RPMI8226 (cell line): Measurements from ENCODE around the gene GABARAP.

Experiments
- DNase-seq: peaks from one replicate; pipeline ENCODE4 v3.0.0-alpha.2; 2015

GABARAP gene

DNA sequence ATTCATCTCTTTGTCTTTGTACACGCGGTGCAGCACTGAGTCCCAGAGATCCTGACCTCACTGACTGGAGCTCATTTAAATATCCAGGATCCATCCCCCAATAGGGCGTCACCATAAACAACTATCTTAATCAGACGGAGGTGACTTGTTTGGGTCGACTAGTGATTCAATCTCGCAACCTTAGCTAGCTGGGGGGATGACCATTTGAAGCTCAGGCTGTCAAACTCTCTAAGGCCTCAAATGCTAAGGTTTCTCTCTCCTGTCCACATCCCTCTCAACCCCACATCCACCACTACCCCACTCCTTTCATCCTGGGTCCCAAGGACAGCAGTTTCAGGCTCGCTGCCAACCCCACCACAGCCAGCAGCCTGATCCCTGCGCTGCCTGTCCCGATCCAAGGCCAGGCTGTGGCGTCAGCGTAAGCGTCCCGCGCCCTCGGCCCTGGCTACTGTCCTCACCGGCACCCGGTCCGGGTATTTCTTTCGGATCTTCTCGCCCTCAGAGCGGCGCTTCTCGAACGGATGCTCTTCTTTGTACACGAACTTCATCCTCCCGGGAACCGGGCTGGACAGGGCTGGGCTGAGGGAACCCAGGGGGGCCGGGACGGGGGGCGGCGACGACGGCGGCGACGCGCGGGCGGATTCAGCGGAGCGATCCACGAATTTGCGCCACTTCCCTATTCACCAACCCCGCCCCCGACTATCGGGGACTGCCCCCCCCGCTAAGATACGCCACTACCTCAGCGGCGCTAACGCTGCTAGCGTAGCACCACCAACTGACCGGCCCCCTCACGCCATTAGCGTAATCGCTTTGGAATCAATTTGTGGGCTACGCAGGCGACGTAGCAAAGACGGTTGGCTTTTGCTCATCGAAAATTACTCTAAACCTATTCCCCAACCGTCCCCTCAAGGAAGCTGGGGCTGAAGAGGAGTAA, at the start of gene GABARAP:
GABARAP (minus strand) TSS at position 667 of the 934 bp plus-strand sequence; CDS start at position 548, 119 bp downstream.
- peak; percentile 89 for DNase-seq

DNA sequence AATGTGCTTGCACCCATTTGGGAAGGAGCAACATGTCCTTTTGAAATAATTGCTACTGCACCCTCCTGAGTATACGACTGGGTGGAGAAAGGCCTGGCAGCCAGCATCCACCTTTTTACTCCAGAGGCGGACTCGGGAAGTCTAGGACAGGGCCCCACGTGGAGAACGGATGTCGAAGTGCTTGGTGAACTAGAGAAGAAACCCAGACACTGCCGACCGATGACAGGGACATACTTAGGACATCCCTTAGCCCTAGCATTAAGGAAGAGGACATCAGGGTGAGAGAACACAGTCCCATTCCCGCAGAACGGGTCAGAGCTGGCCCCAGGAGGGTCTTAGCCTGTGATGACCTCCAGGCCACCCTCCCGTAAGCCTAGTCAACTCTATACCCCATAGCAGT, 48.4 kb upstream of the GABARAP start:
- no peak for DNase-seq

DNA sequence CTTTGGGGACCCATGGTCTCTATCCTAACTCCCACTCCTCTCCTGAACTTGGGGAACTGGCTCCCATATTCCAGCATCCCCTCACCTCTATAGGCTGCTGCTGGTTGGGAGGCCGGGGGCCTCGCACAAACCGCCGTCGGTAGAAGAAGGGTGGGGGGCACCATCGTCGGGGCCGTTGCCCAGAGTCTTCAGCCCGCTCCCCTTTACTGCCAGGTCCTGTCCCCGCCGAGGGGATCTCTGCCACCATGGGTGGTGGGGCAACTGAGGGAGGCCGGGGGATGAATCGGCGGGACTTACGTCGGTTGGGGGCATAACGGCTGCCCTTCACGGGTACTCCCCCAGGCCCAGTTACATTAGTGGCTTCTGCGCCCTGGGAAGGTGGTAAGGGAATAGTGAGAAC, 47.9 kb upstream of the GABARAP start:
- DNase-seq, result no peak

DNA sequence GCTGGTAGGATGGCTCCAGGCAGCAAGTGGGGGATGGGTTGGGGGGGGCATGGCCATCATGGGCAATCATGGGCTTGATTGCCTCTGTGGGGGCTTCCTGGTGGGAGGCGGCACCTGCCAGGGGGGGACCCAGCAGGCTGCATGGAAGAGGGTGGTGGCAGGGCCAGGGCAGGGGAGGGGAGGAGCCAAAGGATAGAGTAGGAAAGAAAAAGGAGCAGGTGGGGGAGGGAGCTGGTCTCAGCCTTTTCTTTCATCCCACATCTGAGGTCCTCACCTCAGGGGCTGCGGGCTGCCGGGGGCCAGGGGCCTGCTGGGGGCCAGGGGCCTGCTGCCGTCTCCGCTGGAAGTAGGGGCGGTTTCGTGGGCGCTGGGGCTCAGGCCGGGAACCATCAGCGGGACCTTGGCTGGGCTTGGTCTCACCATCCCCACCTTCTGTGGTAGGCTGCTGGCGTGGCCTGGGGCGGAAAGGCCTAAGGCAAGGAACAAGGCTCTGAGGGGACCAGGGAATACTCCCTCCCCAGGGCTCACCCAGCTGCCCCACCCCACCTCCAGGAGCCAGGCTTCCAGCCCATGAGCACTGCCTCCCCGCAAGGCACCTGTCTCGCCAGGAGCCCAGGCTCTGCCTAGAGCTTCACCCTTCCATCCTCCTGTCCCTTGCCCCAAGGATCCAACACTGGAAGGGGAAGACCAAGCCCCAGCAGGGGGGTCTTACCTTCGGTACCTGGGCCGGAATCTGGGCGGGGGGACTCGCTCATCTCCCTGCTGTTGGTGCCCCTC, 47.2 kb upstream of the GABARAP start:
- DNase-seq, result no peak

GRCh38 chr17:7285679-7286078, 43.4 kb upstream of the GABARAP start:
- DNase-seq, result no peak

DNA sequence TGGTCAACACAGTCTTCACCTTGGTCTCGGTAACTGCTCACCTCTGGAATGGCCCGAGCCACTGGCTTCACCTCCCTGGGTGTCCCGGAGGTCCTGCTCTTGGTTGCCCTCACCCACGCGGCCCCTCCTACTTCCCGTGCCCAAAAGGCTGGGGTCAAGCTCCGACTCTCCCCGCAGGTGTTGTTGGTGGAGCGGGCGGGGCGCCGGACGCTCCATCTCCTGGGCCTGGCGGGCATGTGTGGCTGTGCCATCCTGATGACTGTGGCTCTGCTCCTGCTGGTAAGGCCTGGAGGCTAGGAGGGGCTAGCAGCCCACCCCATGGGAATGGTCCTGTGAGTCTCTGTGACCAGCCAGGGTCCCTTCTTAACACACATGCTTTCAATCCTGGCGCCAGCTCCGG, 42.7 kb upstream of the GABARAP start:
- DNase-seq, result no peak

DNA sequence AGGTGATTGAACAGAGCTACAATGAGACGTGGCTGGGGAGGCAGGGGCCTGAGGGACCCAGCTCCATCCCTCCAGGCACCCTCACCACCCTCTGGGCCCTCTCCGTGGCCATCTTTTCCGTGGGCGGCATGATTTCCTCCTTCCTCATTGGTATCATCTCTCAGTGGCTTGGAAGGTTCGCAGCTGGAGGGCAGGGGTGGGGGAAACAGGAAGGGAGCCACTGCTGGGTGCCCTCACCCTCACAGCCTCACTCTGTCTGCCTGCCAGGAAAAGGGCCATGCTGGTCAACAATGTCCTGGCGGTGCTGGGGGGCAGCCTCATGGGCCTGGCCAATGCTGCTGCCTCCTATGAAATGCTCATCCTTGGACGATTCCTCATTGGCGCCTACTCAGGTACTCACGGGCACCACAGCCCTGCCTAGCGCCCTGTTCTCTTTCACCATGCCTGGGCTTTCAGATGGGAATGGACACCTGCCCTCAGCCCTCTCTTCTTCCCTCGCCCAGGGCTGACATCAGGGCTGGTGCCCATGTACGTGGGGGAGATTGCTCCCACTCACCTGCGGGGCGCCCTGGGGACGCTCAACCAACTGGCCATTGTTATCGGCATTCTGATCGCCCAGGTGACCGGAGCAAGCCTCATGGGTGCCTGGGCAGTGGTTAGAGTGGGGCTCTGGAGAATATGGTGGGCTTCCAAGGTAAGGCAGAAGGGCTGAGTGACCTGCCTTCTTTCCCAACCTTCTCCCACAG, 41.4 kb upstream of the GABARAP start:
- no peak for DNase-seq

DNA sequence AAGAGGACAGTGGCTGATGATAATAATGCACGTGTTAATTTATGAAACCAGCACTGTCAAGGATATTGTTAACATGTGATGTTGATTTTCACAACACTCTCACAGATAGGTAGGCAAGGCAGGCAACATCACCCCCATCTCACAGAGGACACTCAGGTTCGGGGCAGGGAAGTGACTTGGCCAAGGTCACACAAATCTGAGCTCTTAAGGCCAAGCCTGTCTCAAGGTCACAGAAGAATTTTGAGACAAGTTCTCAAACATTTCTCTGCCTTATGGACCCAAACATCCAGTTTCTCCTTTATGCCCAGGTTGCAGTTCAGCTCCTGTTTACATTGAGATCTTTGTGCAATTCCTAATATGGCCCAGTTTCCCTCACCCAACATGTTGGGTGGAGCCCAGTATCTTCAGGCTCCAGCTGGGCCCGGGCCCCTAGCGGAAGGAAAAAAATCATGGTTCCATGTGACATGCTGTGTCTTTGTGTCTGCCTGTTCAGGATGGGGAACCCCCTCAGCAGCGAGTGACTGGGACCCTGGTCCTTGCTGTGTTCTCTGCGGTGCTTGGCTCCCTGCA, 40.6 kb upstream of the GABARAP start:
- no peak for DNase-seq

GRCh38 chr17:7281953-7282751, 39.9 kb upstream of the GABARAP start:
- no peak for DNase-seq

GRCh38 chr17:7281074-7281952, 39.1 kb upstream of the GABARAP start, which contains the start of gene SLC2A4:
Gene SLC2A4, plus strand, starts transcription at chr17:7281718. Its CDS starts 217 bp downstream, at chr17:7281935.
- peak; percentile 94 for DNase-seq

DNA sequence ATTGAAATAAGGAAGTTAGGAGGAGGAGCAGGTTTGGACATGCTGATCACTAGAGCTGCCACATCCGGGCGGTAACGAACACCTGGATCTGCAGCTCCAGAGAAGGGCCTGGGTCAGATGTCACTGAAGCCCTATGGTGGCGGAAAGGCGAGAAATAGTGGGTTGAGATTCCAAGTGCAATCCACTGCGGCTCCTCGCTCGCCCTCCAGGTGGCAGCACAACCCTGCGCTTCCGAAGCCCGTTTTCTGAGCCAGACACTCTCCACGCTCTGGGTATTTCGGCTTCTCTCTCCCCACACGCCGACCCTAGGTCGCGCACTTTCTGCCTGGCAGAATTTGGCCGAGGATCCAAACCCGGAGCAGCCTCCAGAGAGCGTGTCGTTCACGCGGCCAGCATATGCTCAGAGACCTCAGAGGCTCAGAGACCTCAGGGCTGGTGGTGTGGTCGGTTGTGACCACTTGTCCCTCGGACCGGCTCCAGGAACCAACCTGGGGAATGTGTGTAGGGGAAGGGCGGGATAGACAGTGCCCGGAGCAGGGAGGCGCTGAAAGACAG, 38.3 kb upstream of the GABARAP start:
- peak; percentile 91 for DNase-seq

DNA sequence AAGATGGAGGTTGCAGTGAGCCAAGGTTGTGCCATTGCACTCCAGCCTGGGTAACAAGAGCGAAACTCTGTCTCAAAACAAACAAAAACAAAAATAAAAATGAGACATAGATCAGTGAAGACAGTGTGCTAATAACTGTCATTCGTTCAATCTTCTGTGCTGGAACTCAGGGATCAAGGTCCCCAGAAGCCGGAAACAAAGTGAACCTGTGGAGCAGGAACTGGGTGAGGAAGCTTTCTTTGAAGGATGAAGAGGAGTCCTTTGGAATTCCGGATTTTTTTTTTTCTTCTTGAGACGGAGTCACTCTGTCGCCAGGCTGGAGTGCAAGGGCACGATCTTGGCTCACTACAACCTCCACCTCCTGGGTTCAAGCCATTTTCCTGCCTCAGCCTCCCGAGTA, 37.2 kb upstream of the GABARAP start:
- no peak for DNase-seq

GRCh38 chr17:7266784-7267183, 24.5 kb upstream of the GABARAP start:
- no peak for DNase-seq

DNA sequence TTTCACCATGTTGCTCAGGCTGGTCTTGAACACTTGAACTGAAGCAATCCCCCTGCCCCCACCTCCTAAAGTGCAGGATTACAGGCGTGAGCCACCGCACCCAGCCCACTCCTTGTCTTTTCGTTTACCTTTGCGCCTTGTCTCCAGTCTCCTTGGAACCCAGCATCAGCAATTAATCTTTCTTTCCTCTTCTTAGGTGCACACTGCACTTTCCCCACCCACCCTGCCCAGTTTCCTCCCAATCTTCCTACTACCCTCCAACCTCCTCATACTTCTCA, 21.5 kb upstream of the GABARAP start:
- no peak for DNase-seq

- DNase-seq, result peak; percentile 70
Measured at GRCh38 chr17:7262935-7263800, 20.9 kb upstream of the GABARAP start.

- DNase-seq, result peak; percentile 52
Measured at GRCh38 chr17:7262192-7262934, 20.1 kb upstream of the GABARAP start, which contains the start of gene CLDN7. Gene CLDN7, minus strand, starts transcription at chr17:7262478. Its CDS starts 435 bp downstream, at chr17:7262043.

DNA sequence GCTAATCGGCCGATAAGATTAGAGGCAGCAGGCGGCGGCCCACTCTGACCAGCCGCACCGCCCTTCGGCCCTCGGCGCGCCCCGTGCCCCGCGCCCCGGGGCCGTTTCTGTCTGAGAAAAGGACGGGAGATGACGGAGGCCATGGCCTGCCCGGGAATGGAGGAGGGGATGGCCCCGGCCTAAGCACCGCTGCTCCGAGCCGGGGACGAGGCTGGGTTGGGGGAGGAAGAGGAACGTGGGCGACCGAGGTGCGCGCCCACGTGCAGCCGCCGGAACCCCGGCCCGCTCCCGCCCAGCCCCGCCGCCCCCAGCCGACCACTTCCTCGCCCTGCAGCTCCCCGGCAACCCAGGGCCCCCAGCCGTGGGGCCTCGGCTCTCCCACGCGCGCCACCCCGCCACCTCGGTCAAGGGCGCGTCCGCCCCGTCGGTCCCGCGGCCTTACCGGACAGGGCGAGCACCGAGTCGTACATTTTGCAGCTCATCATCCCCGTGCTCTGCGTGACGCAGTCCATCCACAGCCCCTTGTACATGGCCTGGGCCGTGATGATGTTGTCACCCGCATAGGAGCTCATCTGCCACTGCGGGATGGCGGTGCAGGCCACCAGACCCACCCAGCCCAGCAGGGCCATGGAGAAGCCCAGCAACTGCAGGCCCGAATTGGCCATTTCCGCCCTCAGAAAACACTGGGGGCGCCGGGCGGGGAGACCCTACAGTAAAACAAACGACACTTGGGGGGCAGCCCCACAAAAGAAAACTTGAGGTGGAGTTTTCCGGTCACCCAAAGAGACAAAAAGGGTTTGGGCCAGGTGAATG, 19.3 kb upstream of the GABARAP start:
- no peak for DNase-seq
